Activated gamma-delta T cell (primary cell): Measurements from ENCODE around the gene GMNN.

Experiments used
- DNase-seq: peaks from one replicate; lab custom pipeline; 2025; lab: John Stamatoyannopoulos, UW

The GMNN gene

DNA sequence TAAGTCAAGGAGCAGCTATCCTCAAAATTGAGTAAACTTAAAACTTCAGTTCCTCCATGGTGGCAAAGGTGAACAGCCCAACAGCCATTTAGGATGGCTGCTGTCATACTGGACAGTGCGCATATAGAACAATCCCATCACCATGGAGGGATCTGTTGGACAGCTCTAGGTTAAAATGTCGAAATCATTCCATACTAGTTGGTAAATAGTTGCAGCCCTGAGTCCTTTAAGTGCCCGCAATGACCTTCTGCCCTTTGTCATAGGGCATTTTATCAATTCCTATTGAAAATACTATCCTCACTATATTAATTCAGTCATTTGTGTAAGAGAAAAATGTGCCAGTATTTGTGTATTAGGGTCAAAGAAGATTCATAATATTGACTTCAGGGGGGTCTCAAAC is 32.8 kb downstream of the GMNN start:
- DNase-seq = no peak

DNA sequence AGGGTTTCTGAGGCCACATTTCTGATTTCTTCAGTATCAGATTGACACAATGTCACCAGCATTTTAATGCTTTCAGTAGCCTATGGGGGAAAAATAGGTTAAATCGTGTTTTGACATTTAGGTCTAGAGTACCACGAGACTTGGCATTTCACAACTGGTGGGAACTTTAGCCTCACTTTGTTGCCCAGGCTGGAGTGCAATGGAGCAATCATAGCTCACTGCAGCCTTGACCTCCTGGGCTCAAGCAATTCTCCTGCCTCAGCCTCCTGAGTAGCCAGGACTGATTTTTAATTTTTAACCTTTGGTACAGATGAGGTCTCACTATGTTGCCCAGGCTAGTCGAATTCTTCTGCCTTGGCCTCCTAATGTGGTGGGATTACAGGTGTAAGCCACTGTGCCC is 35.0 kb downstream of the GMNN start:
- no peak for DNase-seq

DNA sequence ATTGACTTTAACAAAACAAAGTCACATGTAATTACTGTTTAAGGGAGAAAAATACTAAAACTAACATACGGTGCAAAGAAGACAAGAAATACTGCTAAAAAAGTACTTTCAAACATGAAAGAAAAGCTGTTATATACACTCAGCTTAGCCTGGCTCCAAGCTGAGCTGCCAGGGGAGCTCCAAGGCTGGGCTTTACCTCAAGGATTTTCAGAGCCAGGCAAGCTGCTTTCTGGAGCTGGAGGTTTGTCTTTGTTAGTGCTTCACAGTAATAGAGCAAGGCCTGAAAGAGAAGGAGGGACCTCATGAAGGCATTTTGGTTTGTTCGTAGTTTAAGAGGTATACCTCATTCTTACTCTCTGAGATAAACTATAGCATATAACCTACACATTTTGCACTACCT is 43.6 kb downstream of the GMNN start:
- DNase-seq = no peak

DNA sequence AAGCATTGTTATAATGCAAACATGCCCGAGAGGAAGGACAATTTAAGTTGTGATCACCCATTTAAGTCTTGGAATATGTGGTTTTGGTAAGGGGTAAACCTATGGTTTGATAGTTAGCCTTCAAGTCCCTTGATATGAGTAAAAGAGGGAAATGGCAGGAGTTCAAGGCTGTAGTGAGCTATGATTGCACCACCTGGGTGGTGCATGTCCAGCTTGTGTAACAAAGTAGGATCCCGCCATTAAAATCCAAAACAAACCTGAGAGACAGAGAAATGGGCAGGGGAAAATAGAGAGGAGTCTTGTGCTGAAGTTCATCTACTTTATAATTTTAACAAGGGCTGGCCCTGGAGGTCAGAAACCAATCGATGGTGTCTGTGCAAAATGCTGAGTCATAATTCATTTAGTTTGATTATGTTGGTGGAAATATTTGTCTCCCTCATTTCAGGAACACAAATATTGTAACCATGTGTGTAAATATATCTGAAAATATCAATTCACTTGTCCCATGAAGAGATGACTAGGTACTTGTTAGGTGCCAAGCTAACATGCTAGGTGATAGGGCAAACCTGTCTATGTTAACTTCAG is 47.2 kb downstream of the GMNN start:
- DNase-seq = no peak

DNA sequence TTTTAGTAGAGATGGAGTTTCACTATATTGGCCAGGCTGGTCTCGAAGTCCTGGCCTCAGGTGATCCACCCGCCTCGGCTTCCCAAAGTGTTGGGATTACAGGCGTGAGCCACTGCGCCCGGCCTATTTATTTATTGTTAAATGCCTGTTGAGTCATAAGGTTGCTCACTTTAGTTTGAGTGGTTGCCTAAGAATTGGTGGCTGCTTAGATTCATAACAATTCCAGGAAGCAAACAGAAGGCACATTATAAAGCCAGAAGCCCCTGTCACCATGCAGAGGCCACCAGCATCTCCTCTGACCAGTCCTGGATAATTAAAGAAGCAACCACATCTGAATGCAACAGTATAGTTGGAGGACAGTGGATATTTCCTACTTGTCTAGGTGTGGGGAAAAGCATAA is 48.0 kb downstream of the GMNN start:
- no peak for DNase-seq

DNA sequence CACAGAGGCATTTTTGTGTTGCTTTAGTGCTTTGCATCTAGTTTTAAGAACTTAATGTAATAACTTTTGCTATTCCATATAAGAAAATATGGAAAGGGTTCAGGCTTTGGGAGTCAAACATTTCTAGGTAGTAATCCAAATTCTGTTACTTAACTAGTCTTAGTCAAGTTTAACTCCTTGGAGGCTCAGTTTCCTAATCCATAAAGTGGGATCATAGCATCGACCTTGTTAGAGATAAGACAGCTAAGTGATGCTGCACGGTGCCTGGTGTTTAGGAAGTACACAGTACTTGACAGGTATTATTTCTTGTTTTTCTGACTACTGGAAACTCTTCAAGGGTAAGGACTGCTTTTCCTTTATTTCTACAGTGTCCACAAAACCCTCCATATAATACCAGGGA is 48.4 kb downstream of the GMNN start:
- DNase-seq = no peak

DNA sequence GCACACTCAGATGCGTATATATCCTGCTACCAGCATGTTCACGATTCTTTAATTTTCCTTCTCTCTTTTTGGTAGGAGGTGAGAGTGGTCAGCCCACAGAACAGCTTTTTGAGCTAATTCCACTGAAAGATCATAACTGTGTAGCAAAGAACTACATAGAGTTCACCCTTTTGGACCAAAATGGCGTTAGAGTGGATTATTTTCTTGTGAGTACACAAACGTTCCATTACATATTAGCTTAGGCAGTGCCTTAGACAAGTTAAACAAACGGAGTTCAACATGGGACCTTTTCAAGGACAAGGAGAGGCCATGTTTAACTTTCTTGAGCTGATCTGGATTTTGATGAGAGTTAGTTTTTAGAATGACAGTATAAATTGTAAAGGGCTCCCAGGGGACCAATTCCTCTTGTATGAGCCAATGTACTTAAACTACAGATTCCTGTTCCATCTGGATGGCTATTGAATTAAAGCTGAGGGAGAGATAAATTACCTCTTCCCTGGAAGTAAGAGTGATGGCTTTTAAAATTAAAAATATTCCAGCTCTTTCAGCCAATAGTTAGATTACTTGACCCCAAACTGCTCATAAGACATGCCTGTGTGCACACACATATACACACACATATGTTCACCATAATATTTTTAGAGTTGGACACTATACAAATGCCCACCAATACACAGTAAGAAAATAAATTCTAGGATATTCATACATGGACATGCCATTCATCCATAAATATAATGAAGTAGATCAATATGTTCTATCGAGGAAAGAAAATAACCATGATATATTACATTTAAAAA is 49.6 kb downstream of the GMNN start:
- DNase-seq = no peak

DNA sequence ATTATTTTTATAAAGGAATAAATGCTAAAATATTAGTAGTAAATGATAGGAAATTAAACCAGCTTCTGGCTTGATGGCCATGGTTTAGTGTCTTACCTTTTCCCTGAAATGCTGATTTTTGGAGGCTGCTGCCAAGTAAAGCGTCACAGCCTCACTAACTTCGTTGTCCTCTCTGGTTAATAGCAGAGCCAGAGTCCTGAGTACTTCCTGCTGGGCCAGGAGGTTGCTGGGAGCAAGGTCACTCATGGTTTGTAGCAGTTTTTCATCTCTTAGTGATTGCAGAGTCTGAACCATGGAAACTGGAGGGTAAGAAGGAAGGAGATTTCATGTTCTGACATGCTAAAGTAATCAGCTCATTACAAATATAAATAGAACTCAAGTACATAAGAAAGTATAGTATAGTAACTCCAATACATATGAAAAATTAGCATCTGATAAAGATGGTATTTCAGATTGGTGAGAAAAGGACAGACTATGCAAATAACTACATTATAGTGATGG is 50.4 kb downstream of the GMNN start:
- DNase-seq = no peak

DNA sequence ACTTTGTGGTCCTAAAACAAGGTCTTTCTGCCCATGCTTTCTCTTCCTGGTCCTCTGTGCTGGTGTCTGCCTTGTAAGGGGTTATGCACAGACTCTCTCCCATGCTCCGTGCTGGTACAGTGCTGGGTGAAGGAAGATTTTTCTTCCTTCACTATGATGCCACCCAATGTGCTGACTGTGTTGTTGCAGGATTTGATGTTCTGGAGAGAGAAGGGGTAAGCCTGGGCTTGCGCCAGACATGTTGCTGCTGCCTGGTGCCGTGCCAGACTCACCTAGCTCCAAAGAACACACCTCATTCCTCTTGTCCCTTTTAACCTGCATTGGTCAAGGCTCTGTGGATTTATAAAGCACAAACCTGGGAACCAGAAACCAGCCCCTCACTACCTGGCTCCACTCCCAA is 52.4 kb downstream of the GMNN start:
- DNase-seq = no peak

DNA sequence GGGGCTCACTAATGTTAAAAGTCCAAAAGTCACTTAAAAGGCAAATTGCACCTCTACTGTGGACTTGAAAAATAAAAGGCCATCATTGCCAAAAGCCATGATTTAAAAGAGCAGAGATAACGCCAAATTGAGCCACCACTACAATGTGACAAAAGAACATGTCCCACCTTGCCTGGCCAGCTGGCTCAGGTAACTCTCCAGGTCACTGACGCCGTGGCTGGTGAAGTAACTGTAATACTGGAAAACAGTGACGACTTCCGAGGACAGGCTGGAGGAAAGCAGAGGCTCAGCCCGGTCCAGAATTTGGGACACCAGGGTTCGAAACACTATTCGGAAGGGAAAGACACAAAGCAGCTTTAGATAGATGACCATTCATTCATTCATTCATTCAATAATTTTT is 53.2 kb downstream of the GMNN start:
- DNase-seq = no peak

DNA sequence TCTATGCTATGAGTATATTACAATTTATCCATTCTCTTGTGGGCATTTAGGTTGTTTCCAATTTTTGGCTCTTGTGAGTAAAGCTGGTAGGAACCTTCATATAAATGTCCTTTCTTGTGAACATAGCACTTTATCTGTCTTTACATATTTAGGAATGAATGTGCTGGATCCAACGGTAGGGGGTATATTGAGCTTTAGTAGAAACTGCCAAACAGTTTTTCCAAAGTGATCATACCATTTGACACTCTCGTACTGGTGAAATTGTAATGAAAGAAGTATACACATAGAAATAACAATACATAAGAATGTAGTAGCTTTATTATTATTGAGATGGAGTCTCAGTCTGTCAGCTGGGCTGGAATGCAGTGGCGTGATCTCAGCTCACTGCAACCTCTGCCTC is 54.9 kb downstream of the GMNN start:
- no peak for DNase-seq

DNA sequence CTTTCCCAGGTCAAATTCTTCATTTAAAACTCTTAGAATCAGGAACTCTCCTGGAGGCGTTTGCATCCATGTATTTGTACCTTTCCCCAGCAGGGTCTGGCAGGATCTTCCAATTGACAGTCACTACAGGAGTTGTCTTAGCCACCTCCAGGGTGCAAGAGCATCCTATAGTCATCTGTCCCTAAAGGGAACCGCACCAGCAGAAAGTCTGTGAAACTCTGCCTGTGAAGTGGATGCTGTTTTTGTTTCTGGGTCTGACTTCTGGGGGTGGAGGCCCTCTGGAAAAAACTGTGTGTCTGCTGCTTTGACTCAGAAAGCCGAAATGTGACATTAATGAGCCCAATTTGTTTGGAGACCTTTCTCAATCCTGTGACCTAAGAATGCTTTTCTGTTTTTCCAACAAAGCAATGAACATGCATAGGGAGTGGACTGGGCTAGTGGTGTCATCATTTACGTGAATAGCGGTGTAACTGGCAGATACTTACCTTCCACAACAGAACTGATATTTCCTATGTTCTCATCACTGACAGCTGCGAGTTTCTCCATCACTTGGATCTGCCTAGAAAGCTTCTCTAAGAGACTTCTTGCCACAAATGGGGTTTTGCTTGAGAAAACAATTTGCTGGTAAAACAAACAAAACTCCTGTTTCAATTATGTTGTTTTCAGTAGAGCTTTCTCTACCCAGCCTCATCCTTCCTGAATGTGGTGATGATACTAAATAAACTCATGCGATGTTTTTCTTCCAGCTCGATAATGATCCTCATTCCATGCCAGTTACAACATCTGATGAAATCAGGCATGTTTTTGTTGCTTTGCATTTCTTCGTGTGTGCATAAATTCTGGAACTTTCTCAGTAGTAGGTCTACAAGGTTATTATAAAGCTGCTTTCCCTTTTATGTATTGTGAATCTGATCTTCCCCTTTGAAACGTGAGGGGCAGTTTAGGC is 57.3 kb downstream of the GMNN start:
- DNase-seq = no peak

DNA sequence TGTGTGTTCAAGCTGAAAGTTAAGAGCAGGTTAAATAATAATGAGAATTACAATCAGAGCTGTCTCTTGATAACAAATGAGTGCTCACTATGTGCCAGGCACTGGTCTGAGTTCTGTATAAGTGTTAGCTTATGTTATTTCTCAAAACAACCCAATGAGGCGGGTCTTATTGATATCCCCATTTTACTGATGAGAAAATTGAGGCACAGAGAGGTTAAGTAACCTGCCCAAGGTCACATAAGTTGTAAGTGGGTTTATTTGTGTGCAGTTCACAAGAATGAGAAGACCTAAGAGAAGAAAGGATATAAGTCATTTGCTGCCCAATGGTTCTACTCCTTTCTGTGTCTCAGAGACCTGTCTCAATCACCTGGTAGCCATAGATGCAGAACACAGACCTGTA is 58.1 kb downstream of the GMNN start:
- no peak for DNase-seq

DNA sequence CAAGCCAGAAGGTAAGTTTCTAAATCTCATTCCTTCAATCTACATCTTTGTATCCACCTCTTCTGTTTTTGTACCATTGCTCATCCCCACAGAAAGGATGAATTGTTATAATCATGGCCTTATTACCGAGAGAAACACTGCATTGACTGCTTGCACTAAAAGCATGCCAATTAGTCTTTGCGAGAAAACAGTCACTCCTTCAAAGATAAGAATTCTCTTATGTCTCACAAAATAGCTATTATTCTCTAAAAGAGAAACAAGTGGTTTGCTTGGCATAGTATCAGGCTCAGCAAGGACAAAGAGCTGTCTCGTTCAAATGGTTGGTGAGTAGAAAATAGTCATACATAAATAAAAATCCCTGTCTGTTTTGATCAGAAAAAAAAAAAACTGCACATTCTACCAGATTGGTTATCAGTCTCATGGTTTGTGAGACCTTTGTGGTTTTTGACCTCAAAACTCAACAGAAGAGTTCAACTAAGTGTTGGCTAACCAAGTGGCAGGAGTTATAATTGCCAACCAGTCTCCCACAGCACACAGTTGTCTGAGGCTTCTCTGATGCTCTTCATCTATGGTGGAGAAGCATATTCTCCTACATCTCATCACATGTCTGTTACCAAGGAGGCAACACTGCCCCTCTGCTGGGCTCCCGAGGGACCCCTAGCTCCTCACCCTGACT is 59.1 kb downstream of the GMNN start:
- DNase-seq = no peak
